ENCODE measurements around the gene AGBL5.
"Not testable (repeated sequence)": the region's sequence is repeated elsewhere in the genome, so short reads cannot be mapped to it uniquely, and the experiment has no call there.

The AGBL5 gene

GRCh38 chr2:27091746-27092695 is 40.6 kb downstream of the AGBL5 start:
- DNase-seq (ENCODE audit: low read depth in 4 of 4, low spot score in 1 of 4) = no peak

- DNase-seq (ENCODE audit: low read depth in 4 of 4, low spot score in 1 of 4) = no peak
Measured at GRCh38 chr2:27092696-27093429, 41.4 kb downstream of the AGBL5 start.

- DNase-seq (ENCODE audit: low read depth in 4 of 4, low spot score in 1 of 4) = no peak
Measured at GRCh38 chr2:27093430-27094352, 42.2 kb downstream of the AGBL5 start.

GRCh38 chr2:27094353-27094984 is 43.0 kb downstream of the AGBL5 start:
- no peak for DNase-seq (ENCODE audit: low read depth in 4 of 4, low spot score in 1 of 4)

GRCh38 chr2:27095427-27095744 is 43.9 kb downstream of the AGBL5 start:
- DNase-seq (ENCODE audit: low read depth in 4 of 4, low spot score in 1 of 4) = no peak

- DNase-seq (ENCODE audit: low read depth in 4 of 4, low spot score in 1 of 4) = no peak
Measured at GRCh38 chr2:27095745-27096651, 44.5 kb downstream of the AGBL5 start.

GRCh38 chr2:27096748-27097297 is 45.4 kb downstream of the AGBL5 start:
- DNase-seq (ENCODE audit: low read depth in 4 of 4, low spot score in 1 of 4) = no peak

GRCh38 chr2:27097341-27097740 is 45.9 kb downstream of the AGBL5 start:
- DNase-seq (ENCODE audit: low read depth in 4 of 4, low spot score in 1 of 4) = no peak

GRCh38 chr2:27099334-27099955 is 48.0 kb downstream of the AGBL5 start:
- no peak for DNase-seq (ENCODE audit: low read depth in 4 of 4, low spot score in 1 of 4)

GRCh38 chr2:27100036-27100435 is 48.6 kb downstream of the AGBL5 start:
- no peak for DNase-seq (ENCODE audit: low read depth in 4 of 4, low spot score in 1 of 4)

- DNase-seq (ENCODE audit: low read depth in 4 of 4, low spot score in 1 of 4) = no peak
Measured at GRCh38 chr2:27102329-27102728, 50.9 kb downstream of the AGBL5 start.

GRCh38 chr2:27105981-27106380 is 54.5 kb downstream of the AGBL5 start:
- no peak for DNase-seq (ENCODE audit: low read depth in 4 of 4, low spot score in 1 of 4)

- DNase-seq (ENCODE audit: low read depth in 4 of 4, low spot score in 1 of 4) = no peak
Measured at GRCh38 chr2:27108221-27108620, 56.8 kb downstream of the AGBL5 start.

GRCh38 chr2:27109083-27109482 is 57.6 kb downstream of the AGBL5 start:
- no peak for DNase-seq (ENCODE audit: low read depth in 4 of 4, low spot score in 1 of 4)

- DNase-seq (ENCODE audit: low read depth in 4 of 4, low spot score in 1 of 4) = not testable (repeated sequence)
Measured at GRCh38 chr2:27110603-27111352, 59.3 kb downstream of the AGBL5 start.

- DNase-seq (ENCODE audit: low read depth in 4 of 4, low spot score in 1 of 4) = not testable (repeated sequence)
Measured at GRCh38 chr2:27111392-27112078, 60.1 kb downstream of the AGBL5 start.

- DNase-seq (ENCODE audit: low read depth in 4 of 4, low spot score in 1 of 4) = no peak
Measured at GRCh38 chr2:27115519-27115918, 64.1 kb downstream of the AGBL5 start.
